Liver (tissue), 9 donors: ENCODE results near the gene SCAMP4. TPM values are rescaled to one million over a fixed set of nuclear protein-coding genes. Genes with fewer than 3 reads are reported as not detected.
"Not testable (repeated sequence)": the region's sequence is repeated elsewhere in the genome, so short reads cannot be mapped to it uniquely, and the experiment has no call there.

Source experiments
- DNase-seq: peaks from one replicate; pipeline ENCODE4 v3.0.0-alpha.2; 2017; ENCODE audit warnings: low spot score
- H3K27ac ChIP-seq, 2 donors: one replicate each; pipeline ENCODE4 v1.7.0; 2013; ENCODE audit warnings: inconsistent platforms in 2 of 2, low read length in 2 of 2, control low read depth in 1 of 2, low read depth in 1 of 2, mild to moderate bottlenecking in 1 of 2
- H3K27me3 ChIP-seq, 4 donors: one replicate each; pipeline versions ENCODE4 v1.6.1 to v1.7.0; 2013; ENCODE audit warnings: low read length in 3 of 4, inconsistent platforms in 1 of 4, mild to moderate bottlenecking in 1 of 4, moderate library complexity in 1 of 4; ENCODE audit not compliant: control insufficient read depth in 4 of 4, insufficient read depth in 4 of 4
- H3K36me3 ChIP-seq, 4 donors: one replicate each; pipeline versions ENCODE4 v1.6.1 to v1.7.0; 2013; ENCODE audit warnings: low read length in 3 of 4, mild to moderate bottlenecking in 3 of 4, low read depth in 1 of 4, moderate library complexity in 1 of 4; ENCODE audit not compliant: control insufficient read depth in 4 of 4, insufficient read depth in 3 of 4
- H3K4me1 ChIP-seq, 4 donors: one replicate each; pipeline versions ENCODE4 v1.6.1 to v1.7.0; 2013; ENCODE audit warnings: low read length in 3 of 4, mild to moderate bottlenecking in 3 of 4, moderate library complexity in 1 of 4; ENCODE audit not compliant: control insufficient read depth in 4 of 4, insufficient read depth in 4 of 4
- H3K4me3 ChIP-seq, 3 donors: one replicate each; pipeline versions ENCODE4 v1.6.1 to v1.7.0; 2013; ENCODE audit warnings: low read length in 3 of 3, control low read depth in 1 of 3, low read depth in 1 of 3, mild to moderate bottlenecking in 1 of 3
- H3K9ac ChIP-seq, 2 donors: one replicate each; pipeline ENCODE4 v1.7.0; 2013; ENCODE audit warnings: low read length in 2 of 2, mild to moderate bottlenecking in 2 of 2, moderate library complexity in 2 of 2, control low read depth in 1 of 2, low read depth in 1 of 2
- H3K9me3 ChIP-seq, 4 donors: one replicate each; pipeline versions ENCODE4 v1.6.1 to v1.7.0; 2013; ENCODE audit warnings: low read length in 3 of 4; ENCODE audit not compliant: control insufficient read depth in 4 of 4
- ATF3 ChIP-seq: IDR thresholded peaks from 2 replicates; pipeline ENCODE4 v1.6.1; 2016; ENCODE audit warnings: antibody characterized with exemption
- EGR1 ChIP-seq, 2 donors: IDR thresholded peaks; 2 replicates each; pipeline ENCODE4 v1.6.1; 2016 to 2018; ENCODE audit warnings: antibody characterized with exemption in 2 of 2, low read depth in 2 of 2
- GABPA ChIP-seq, 2 donors: IDR thresholded peaks in 1 of 2; conservative IDR thresholded peaks in 1 of 2; 2 replicates each; pipeline ENCODE4 v1.6.1; 2016; ENCODE audit warnings: antibody characterized with exemption in 2 of 2, mild to moderate bottlenecking in 1 of 2, moderate library complexity in 1 of 2
- JUND ChIP-seq, 2 donors: IDR thresholded peaks; 2 replicates each; pipeline ENCODE4 v1.6.1; 2016; ENCODE audit warnings: antibody characterized with exemption in 2 of 2
- RAD21 ChIP-seq, 2 donors: IDR thresholded peaks; 2 replicates each; pipeline ENCODE4 v1.6.1; 2016; ENCODE audit warnings: antibody characterized with exemption in 2 of 2, mild to moderate bottlenecking in 2 of 2
- REST ChIP-seq: IDR thresholded peaks from 2 replicates; pipeline ENCODE4 v1.6.1; 2016; ENCODE audit warnings: antibody characterized with exemption, mild to moderate bottlenecking
- RXRA ChIP-seq, 2 donors: IDR thresholded peaks; 2 replicates each; pipeline ENCODE4 v1.6.1; 2017 to 2018; ENCODE audit warnings: antibody characterized with exemption in 2 of 2, mild to moderate bottlenecking in 1 of 2
- SP1 ChIP-seq: IDR thresholded peaks from 2 replicates; pipeline ENCODE4 v1.6.1; 2018; ENCODE audit warnings: antibody characterized with exemption, mild to moderate bottlenecking
- TAF1 ChIP-seq: conservative IDR thresholded peaks from 2 replicates; pipeline ENCODE4 v1.6.1; 2016; ENCODE audit warnings: antibody characterized with exemption, mild to moderate bottlenecking
- ZBTB33 ChIP-seq: IDR thresholded peaks from 2 replicates; pipeline ENCODE4 v1.6.1; 2016; ENCODE audit warnings: antibody characterized with exemption
- WGBS: extraction: QIAGEN DNeasy Blood & Tissue Kit; methylation state at CpG from one replicate; pipeline ENCODE4 v1.1.7; 2013; 5-methylcytosine and 5-hydroxymethylcytosine counted together
- polyA plus RNA-seq, 2 donors: library from polyadenylated mRNA; stranded (reverse) in 1 of 2; unstranded in 1 of 2; fragments of 200-250 nt in 1 of 2; fragments of >200 nt in 1 of 2; fragmentation: Nextera tagmentation in 1 of 2; extraction: Ambion mirVana in 1 of 2; gene quantifications; one replicate each; pipeline versions ENCODE4 v1.2.1 to v1.2.3, GENCODE V29; 2013 to 2015
- total RNA-seq, 2 donors: library from RNA; depleted of rRNA; stranded (reverse); fragments of >200 nt; gene quantifications; one replicate each; pipeline ENCODE4 v1.2.3, GENCODE V29; 2014
- donor health status: healthy.
- donor health status: healthy.
- donor health status: healthy.
- donor health status: healthy.
- donor health status: healthy.

Gene SCAMP4
- total and polyA plus RNA-seq, 4 donors, result 13.0 to 22.1 (median 16.6) TPM

GRCh38 chr19:1878583-1878982 is 26.6 kb upstream of the SCAMP4 start:
- H3K4me3 ChIP-seq, H3K27ac ChIP-seq, H3K36me3 ChIP-seq, DNase-seq, H3K27me3 ChIP-seq, H3K9ac ChIP-seq, H3K9me3 ChIP-seq: not testable (repeated sequence)
- H3K4me1 ChIP-seq, result peaks cover 9 to 45% (median 29%) of the 10 kb centered on the region in 4 donors
- WGBS, result 85% methylated on average over 8 of the region's 8 CpGs

- not testable (repeated sequence) for H3K4me3 ChIP-seq
Observed at GRCh38 chr19:1879982-1880381, 25.2 kb upstream of the SCAMP4 start.

GRCh38 chr19:1880611-1881392 is 24.4 kb upstream of the SCAMP4 start:
- Histone ChIP-seq H3K4me1 (peaks cover 7 to 41% (median 27%) of the 10 kb centered on the region in 4 donors), H3K9ac (no peak overlapping the region), H3K36me3 (peaks cover 0 to 4% (median 2%) of the 10 kb centered on the region in 4 donors), H3K9me3 (no peaks in the 10 kb centered on the region), H3K4me3 (no peak overlapping the region), H3K27ac (no peak overlapping the region), H3K27me3 (no peaks in the 10 kb centered on the region)
- no peak for TF ChIP-seq GABPA (IDR thresholded peaks at IDR 0.05 in 1 of 2, conservative IDR thresholded peaks at IDR 0.05 in 1 of 2)
- TF ChIP-seq ATF3, result no peak
- no peak for TF ChIP-seq EGR1 (IDR thresholded peaks at IDR 0.05; ENCODE audit: low read depth in 2 of 2)
- no peak for TF ChIP-seq SP1
- no peak for TF ChIP-seq RXRA (IDR thresholded peaks at IDR 0.05)
- TF ChIP-seq RAD21 (IDR thresholded peaks at IDR 0.05), result no peak
- no peak for TF ChIP-seq REST
- TF ChIP-seq JUND (IDR thresholded peaks at IDR 0.05), result no peak
- TF ChIP-seq ZBTB33, result no peak
- TF ChIP-seq TAF1, result no peak
- 90% methylated on average over 35 of the region's 35 CpGs for WGBS
- DNase-seq, result no peak

More at GRCh38 chr19:1879982-1880381, 25.2 kb upstream of the SCAMP4 start:
- H3K4me1 ChIP-seq, result peaks cover 7 to 46% (median 29%) of the 10 kb centered on the region in 4 donors
- not testable (repeated sequence) for H3K27ac ChIP-seq, H3K36me3 ChIP-seq, DNase-seq, H3K9ac ChIP-seq, H3K27me3 ChIP-seq, H3K9me3 ChIP-seq
- WGBS, result 89% methylated on average over 17 of the region's 17 CpGs

- H3K27me3 ChIP-seq, H3K9ac ChIP-seq, H3K9me3 ChIP-seq, DNase-seq, H3K36me3 ChIP-seq: not testable (repeated sequence)
- peak overlapping the region in 1 of 3 donors; percentile 6 for H3K4me3 ChIP-seq
- peaks cover 5 to 36% (median 25%) of the 10 kb centered on the region in 4 donors for H3K4me1 ChIP-seq
- WGBS, result 80% methylated on average over 44 of the region's 44 CpGs
- H3K27ac ChIP-seq, result peak overlapping the region; percentile 6 to 50
Observed at GRCh38 chr19:1881393-1882088, 23.7 kb upstream of the SCAMP4 start.
